IMR-90 (cell line): ENCODE data around the gene PRSS21. TPM values are rescaled to one million over a fixed set of nuclear protein-coding genes. Genes with fewer than 3 reads are reported as not detected.

ENCODE experiments used
- ATAC-seq: fragments of 200-7000 bp; cut with Tn5 transposase; 2 replicates; pipeline ENCODE4 v1.9.1; 2020; ENCODE audit warnings: low read depth, mild to moderate bottlenecking, moderate library complexity
- BruUV-seq: library from RNA; stranded (reverse); fragments of 400-500 nt; replicated peaks from 2 replicates; lab custom pipeline; 2021; lab: Mats Ljungman, UMichigan
- CTCF ChIA-PET: fragments of 300-600 bp; formaldehyde crosslinking; extraction: SDS; loops from one replicate; lab custom pipeline; 2021; ENCODE audit warnings: antibody characterized with exemption; lab: Yijun Ruan, JAX
- POLR2A ChIA-PET: fragments of 300-600 bp; sonication (Branson Sonifier 250); formaldehyde crosslinking; loops from one replicate; lab custom pipeline; 2022; ENCODE audit warnings: antibody characterized with exemption; ENCODE audit not compliant: unreplicated experiment; lab: Charles Lee
- DNase-seq: peaks from one replicate; pipeline ENCODE4 v3.0.0; 2013
- H2AFZ ChIP-seq: replicated peaks from 2 replicates; pipeline ENCODE3; 2013; ENCODE audit warnings: low read length, mild to moderate bottlenecking; ENCODE audit not compliant: poor library complexity
- H2AK5ac ChIP-seq: 2 replicates; pipeline ENCODE4 v1.6.1; 2013; ENCODE audit warnings: low read depth, low read length, inconsistent platforms
- H2AK9ac ChIP-seq: replicated peaks from 2 replicates; pipeline ENCODE3; 2013; ENCODE audit warnings: mild to moderate bottlenecking, low read depth, low read length, moderate library complexity; ENCODE audit not compliant: poor library complexity
- H2BK120ac ChIP-seq: 2 replicates; pipeline ENCODE4 v1.6.1; 2013; ENCODE audit warnings: low read depth, low read length, inconsistent platforms
- H2BK15ac ChIP-seq: 3 replicates; pipeline ENCODE4 v1.6.1; 2013; ENCODE audit warnings: low read depth, low read length, inconsistent platforms
- H2BK20ac ChIP-seq: 2 replicates; pipeline ENCODE4 v1.6.1; 2013; ENCODE audit warnings: low read depth, mild to moderate bottlenecking, inconsistent platforms, low read length, moderate library complexity
- H2BK5ac ChIP-seq: 2 replicates; pipeline ENCODE4 v1.6.1; 2013; ENCODE audit warnings: mild to moderate bottlenecking, low read depth, low read length, inconsistent platforms; ENCODE audit not compliant: poor library complexity, severe bottlenecking
- H3K14ac ChIP-seq: replicated peaks from 2 replicates; pipeline ENCODE4 v1.6.1; 2013; ENCODE audit warnings: low read depth, low read length, inconsistent platforms
- H3K18ac ChIP-seq: 2 replicates; pipeline ENCODE4 v1.6.1; 2013; ENCODE audit warnings: low read depth, low read length, control low read depth
- H3K23ac ChIP-seq: 2 replicates; pipeline ENCODE4 v1.6.1; 2013; ENCODE audit warnings: low read depth, low read length, inconsistent platforms
- H3K27ac ChIP-seq: 2 replicates; pipeline ENCODE4 v1.5.1; 2013; ENCODE audit warnings: mild to moderate bottlenecking, control low read depth, low read length; ENCODE audit not compliant: insufficient read depth
- H3K27me3 ChIP-seq: 2 replicates; pipeline ENCODE4 v1.6.1; 2013; ENCODE audit warnings: low read length; ENCODE audit not compliant: control insufficient read depth, insufficient read depth
- H3K36me3 ChIP-seq: 2 replicates; pipeline ENCODE4 v1.6.1; 2013; ENCODE audit warnings: low read length, mixed read lengths; ENCODE audit not compliant: control insufficient read depth, insufficient read depth
- H3K4ac ChIP-seq: 2 replicates; pipeline ENCODE4 v1.6.1; 2013; ENCODE audit warnings: low read depth, low read length, inconsistent platforms
- H3K4me1 ChIP-seq: 2 replicates; pipeline ENCODE4 v1.6.1; 2013; ENCODE audit warnings: low read length, mixed read lengths; ENCODE audit not compliant: control insufficient read depth, insufficient read depth
- H3K4me2 ChIP-seq: 2 replicates; pipeline ENCODE4 v1.6.1; 2013; ENCODE audit warnings: low read depth, mild to moderate bottlenecking, control low read depth, low read length, moderate library complexity
- H3K4me3 ChIP-seq: 2 replicates; pipeline ENCODE4 v1.5.1; 2013; ENCODE audit warnings: low read depth, mild to moderate bottlenecking, control low read depth, low read length, moderate library complexity; ENCODE audit not compliant: insufficient read depth
- H3K56ac ChIP-seq: 2 replicates; pipeline ENCODE4 v1.6.1; 2013; ENCODE audit warnings: low read length, inconsistent platforms; ENCODE audit not compliant: insufficient read depth; ENCODE audit errors: extremely low read depth
- H3K79me1 ChIP-seq, 2 experiments: 2 replicates each; pipeline ENCODE4 v1.6.1; 2013; ENCODE audit warnings: low read length in 2 of 2, inconsistent platforms in 1 of 2, low read depth in 1 of 2
- H3K9ac ChIP-seq: 2 replicates; pipeline ENCODE4 v1.6.1; 2013; ENCODE audit warnings: low read depth, low read length, control low read depth
- H3K9me1 ChIP-seq: 2 replicates; pipeline ENCODE4 v1.6.1; 2013; ENCODE audit warnings: low read length, inconsistent platforms; ENCODE audit not compliant: insufficient read depth
- H3K9me3 ChIP-seq: 2 replicates; pipeline ENCODE4 v1.6.1; 2013; ENCODE audit warnings: low read length; ENCODE audit not compliant: control insufficient read depth, insufficient read depth
- H4K20me1 ChIP-seq: 2 replicates; pipeline ENCODE4 v1.6.1; 2013; ENCODE audit warnings: low read length, inconsistent platforms; ENCODE audit not compliant: insufficient read depth
- H4K5ac ChIP-seq: 2 replicates; pipeline ENCODE4 v1.6.1; 2013; ENCODE audit warnings: mild to moderate bottlenecking, low read depth, low read length, control low read depth
- H4K8ac ChIP-seq, 2 experiments: 2 replicates each; pipeline ENCODE4 v1.6.1; 2013; ENCODE audit warnings: low read depth in 2 of 2, low read length in 2 of 2, control low read depth in 1 of 2, inconsistent platforms in 1 of 2
- H4K91ac ChIP-seq: 2 replicates; pipeline ENCODE4 v1.6.1; 2013; ENCODE audit warnings: low read depth, low read length, inconsistent platforms; ENCODE audit not compliant: insufficient read depth
- BHLHE40 ChIP-seq: fragments of 150-350 bp; IDR thresholded peaks from 2 replicates; pipeline ENCODE4 v1.6.1; 2016; ENCODE audit warnings: mild to moderate bottlenecking, low read depth, low read length
- CHD1 ChIP-seq: IDR thresholded peaks from 2 replicates; pipeline ENCODE4 v1.6.1; 2012; ENCODE audit warnings: low read depth, low read length, improper control_type of control experiment
- MAZ ChIP-seq: IDR thresholded peaks from 2 replicates; pipeline ENCODE4 v1.6.1; 2012; ENCODE audit warnings: low read depth, mild to moderate bottlenecking, low read length, improper control_type of control experiment, moderate library complexity, borderline replicate concordance
- MXI1 ChIP-seq: IDR thresholded peaks from 2 replicates; pipeline ENCODE4 v1.6.1; 2012; ENCODE audit warnings: low read depth, mild to moderate bottlenecking, low read length, moderate library complexity, borderline replicate concordance
- NFE2L2 ChIP-seq: fragments of 150-350 bp; IDR thresholded peaks from 2 replicates; pipeline ENCODE4 v1.6.1; 2016; ENCODE audit warnings: low read depth, mild to moderate bottlenecking, low read length
- POLR2A ChIP-seq: IDR thresholded peaks from 2 replicates; pipeline ENCODE4 v1.6.1; 2012; ENCODE audit warnings: mild to moderate bottlenecking, low read depth, low read length
- RAD21 ChIP-seq: IDR thresholded peaks from 2 replicates; pipeline ENCODE4 v1.6.1; 2012; ENCODE audit warnings: low read length, improper control_type of control experiment
- RCOR1 ChIP-seq: IDR thresholded peaks from 2 replicates; pipeline ENCODE4 v1.6.1; 2012; ENCODE audit warnings: mild to moderate bottlenecking, low read length, improper control_type of control experiment; ENCODE audit not compliant: insufficient replicate concordance
- RFX5 ChIP-seq: IDR thresholded peaks from 2 replicates; pipeline ENCODE4 v1.8.0; 2012; ENCODE audit warnings: low read depth, mild to moderate bottlenecking, low read length, moderate library complexity
- WGBS, 2 experiments: methylation state at CpG; one replicate each; pipeline versions ENCODE4 v1.1.5 to v1.1.7; 2013; ENCODE audit warnings: missing lambda C conversion rate in 2 of 2; ENCODE audit not compliant: insufficient read length in 1 of 2; ENCODE audit errors: extremely low coverage in 2 of 2; 5-methylcytosine and 5-hydroxymethylcytosine counted together
- dilution Hi-C: fragments of 300-500 bp; cut with HindIII; formaldehyde crosslinking; loops from one replicate; pipeline ENCODE4 v1.14.3; 2018; ENCODE audit warnings: low sequenced_read_pairs; ENCODE audit not compliant: unreplicated experiment
- in situ Hi-C: fragments of 300-500 bp; cut with MboI; formaldehyde crosslinking; loops from 3 replicates; pipeline ENCODE4 v1.14.3; 2019; ENCODE audit warnings: low sequenced_read_pairs, inconsistent platforms, mixed read lengths
- intact Hi-C: fragments of 100-400 bp; cut with micrococcal nuclease; formaldehyde crosslinking; loops from 2 replicates; pipeline ENCODE4 v1.10.0; 2022
- polyA plus RNA-seq, 3 experiments: library from polyadenylated mRNA; depleted of rRNA; stranded (reverse); fragments of >200 nt; gene quantifications; 2 replicates each; pipeline ENCODE4 v1.2.3, GENCODE V29; 2012; ENCODE audit warnings: low replicate concordance in 1 of 3
- total RNA-seq: library from RNA; depleted of rRNA; stranded (reverse); fragments of >200 nt; gene quantifications from 2 replicates; pipeline ENCODE4 v1.2.3, GENCODE V29; 2012
- TF ChIP-seq, protein P1 (sequence below): conservative IDR thresholded peaks from 2 replicates; pipeline ENCODE4 v1.5.1; 2012; ENCODE audit warnings: mild to moderate bottlenecking, low read depth, low read length, improper control_type of control experiment
- TF ChIP-seq, protein P2 (sequence below): fragments of 150-350 bp; IDR thresholded peaks from 2 replicates; pipeline ENCODE4 v1.6.1; 2017; ENCODE audit warnings: mild to moderate bottlenecking, antibody characterized with exemption, low read length, low read depth

Gene PRSS21
- total and polyA plus RNA-seq, 2 of the 4 experiments (the other 2 are of a cell fraction): 0.21 TPM; not detected in 1

DNA sequence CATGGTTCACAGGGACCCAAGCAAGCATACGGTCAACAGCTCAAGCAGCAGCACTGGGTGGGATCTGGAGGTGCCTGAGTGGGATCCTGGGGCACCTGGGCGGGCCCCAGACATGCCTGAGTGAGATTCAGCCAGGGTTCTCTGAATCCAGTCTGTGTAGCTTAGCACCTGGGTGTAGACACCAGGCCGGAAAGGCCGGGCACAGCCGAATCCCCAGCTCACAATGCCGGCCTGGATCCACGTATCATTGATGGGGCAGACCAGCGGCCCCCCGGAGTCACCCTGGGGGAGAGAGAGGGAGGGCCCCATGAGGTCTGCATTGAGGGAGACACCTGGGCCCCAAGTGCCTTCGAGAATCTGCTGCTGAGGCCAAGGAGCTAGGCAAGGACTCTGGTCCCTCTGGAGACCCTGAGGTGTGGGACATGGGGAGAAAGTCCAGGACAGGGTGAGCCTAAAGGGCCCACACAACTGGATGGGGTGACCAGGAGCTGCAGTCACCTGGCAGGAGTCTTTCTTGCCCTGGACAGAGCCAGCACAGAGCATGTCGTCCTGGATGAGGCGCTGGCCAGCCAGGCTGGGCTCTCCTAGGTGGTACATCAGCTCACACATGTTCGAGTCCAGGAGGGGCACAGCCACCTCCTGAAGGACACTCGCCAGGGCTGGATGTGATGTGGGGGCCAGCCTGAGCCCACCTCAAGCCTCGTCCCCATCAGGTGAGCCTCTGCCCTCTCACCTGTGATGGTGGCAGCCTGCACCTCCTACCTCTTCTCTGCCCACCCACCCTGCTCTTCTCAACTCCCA, 22.8 kb downstream of the PRSS21 start (continued):
- TF ChIP-seq, protein P1, sequence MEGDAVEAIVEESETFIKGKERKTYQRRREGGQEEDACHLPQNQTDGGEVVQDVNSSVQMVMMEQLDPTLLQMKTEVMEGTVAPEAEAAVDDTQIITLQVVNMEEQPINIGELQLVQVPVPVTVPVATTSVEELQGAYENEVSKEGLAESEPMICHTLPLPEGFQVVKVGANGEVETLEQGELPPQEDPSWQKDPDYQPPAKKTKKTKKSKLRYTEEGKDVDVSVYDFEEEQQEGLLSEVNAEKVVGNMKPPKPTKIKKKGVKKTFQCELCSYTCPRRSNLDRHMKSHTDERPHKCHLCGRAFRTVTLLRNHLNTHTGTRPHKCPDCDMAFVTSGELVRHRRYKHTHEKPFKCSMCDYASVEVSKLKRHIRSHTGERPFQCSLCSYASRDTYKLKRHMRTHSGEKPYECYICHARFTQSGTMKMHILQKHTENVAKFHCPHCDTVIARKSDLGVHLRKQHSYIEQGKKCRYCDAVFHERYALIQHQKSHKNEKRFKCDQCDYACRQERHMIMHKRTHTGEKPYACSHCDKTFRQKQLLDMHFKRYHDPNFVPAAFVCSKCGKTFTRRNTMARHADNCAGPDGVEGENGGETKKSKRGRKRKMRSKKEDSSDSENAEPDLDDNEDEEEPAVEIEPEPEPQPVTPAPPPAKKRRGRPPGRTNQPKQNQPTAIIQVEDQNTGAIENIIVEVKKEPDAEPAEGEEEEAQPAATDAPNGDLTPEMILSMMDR: no peak
- TF ChIP-seq NFE2L2: no peak
- TF ChIP-seq CHD1: no peak

GRCh38 chr16:2840914-2841313, 23.9 kb downstream of the PRSS21 start:
- DNase-seq: no peak
- H3K4ac ChIP-seq: no peak overlapping the region
- H3K14ac ChIP-seq: no peak overlapping the region
- TF ChIP-seq, protein P2, sequence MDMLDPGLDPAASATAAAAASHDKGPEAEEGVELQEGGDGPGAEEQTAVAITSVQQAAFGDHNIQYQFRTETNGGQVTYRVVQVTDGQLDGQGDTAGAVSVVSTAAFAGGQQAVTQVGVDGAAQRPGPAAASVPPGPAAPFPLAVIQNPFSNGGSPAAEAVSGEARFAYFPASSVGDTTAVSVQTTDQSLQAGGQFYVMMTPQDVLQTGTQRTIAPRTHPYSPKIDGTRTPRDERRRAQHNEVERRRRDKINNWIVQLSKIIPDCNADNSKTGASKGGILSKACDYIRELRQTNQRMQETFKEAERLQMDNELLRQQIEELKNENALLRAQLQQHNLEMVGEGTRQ: no peak
- TF ChIP-seq RFX5 (no peak), RCOR1 (no peak), CHD1 (no peak), POLR2A (no peak), BHLHE40 (no peak), MXI1 (no peak), MAZ (no peak), RAD21 (no peak)
- TF ChIP-seq, protein P1: no peak

More at GRCh38 chr16:2840914-2841313, 23.9 kb downstream of the PRSS21 start:
- H3K23ac ChIP-seq: no peak overlapping the region
- H3K27ac ChIP-seq: no peak overlapping the region
- BruUV-seq: no TSS peak
- peaks cover 8% of the 10 kb centered on the region for H3K4me1 ChIP-seq
- H2BK15ac ChIP-seq: no peak overlapping the region; the same call in 2 of the 3 replicates
- no peak overlapping the region for H3K9ac ChIP-seq
- POLR2A ChIA-PET: no interaction called here
- no peak overlapping the region for H3K4me3 ChIP-seq
- dilution Hi-C loops (no loop called here), in situ Hi-C loops (no loop called here), intact Hi-C loops (no loop called here)
- no peak overlapping the region for H3K56ac ChIP-seq
- no peak overlapping the region for H4K8ac ChIP-seq
- no peaks in the 10 kb centered on the region for H3K36me3 ChIP-seq
- H3K27me3 ChIP-seq: no peaks in the 10 kb centered on the region; the same call in 1 of the 2 replicates
- H2BK20ac ChIP-seq: no peak overlapping the region
- no peak for ATAC-seq
- H2AK9ac ChIP-seq: no peak overlapping the region
- H3K79me1 ChIP-seq: no peaks in the 10 kb centered on the region
- no CpG with 5 or more reads among the region's 12 CpGs for WGBS, 2 experiments
- no peaks in the 10 kb centered on the region for H3K9me3 ChIP-seq
- no peak overlapping the region for H4K91ac ChIP-seq
- no peak overlapping the region for H4K5ac ChIP-seq
- H2AK5ac ChIP-seq: no peak overlapping the region
- no peak overlapping the region for H2BK120ac ChIP-seq
- CTCF ChIA-PET: no interaction called here
- H2AFZ ChIP-seq: no peak overlapping the region
- H4K20me1 ChIP-seq: peaks cover 3% of the 10 kb centered on the region; the same call in 1 of the 2 replicates
- peaks cover 4% of the 10 kb centered on the region; the same call in 1 of the 2 replicates for H3K9me1 ChIP-seq
- H2BK5ac ChIP-seq: no peak overlapping the region
- no peak overlapping the region for H3K18ac ChIP-seq
- H3K4me2 ChIP-seq: no peak overlapping the region
